Gastrocnemius medialis (tissue), 4 donors: ENCODE data around the gene CMIP.

Source experiments
- CTCF ChIP-seq, 5 experiments: fragments of 450-650 bp in 3 of 5; fragments of 200-600 bp in 2 of 5; sonication (generic) in 2 of 5; IDR thresholded peaks in 4 of 5; conservative IDR thresholded peaks in 1 of 5; 1 replicate in 4 of 5; 2 replicates in 1 of 5; pipeline ENCODE4 v1.5.1; 2016 to 2019; ENCODE audit warnings: antibody characterized with exemption in 5 of 5, mild to moderate bottlenecking in 3 of 5, moderate library complexity in 3 of 5
- POLR2A ChIP-seq, 2 donors: fragments of 450-650 bp; IDR thresholded peaks; one replicate each; pipeline ENCODE4 v1.6.1; 2017; ENCODE audit warnings: antibody characterized with exemption in 2 of 2, mild to moderate bottlenecking in 2 of 2, moderate library complexity in 2 of 2

DNA sequence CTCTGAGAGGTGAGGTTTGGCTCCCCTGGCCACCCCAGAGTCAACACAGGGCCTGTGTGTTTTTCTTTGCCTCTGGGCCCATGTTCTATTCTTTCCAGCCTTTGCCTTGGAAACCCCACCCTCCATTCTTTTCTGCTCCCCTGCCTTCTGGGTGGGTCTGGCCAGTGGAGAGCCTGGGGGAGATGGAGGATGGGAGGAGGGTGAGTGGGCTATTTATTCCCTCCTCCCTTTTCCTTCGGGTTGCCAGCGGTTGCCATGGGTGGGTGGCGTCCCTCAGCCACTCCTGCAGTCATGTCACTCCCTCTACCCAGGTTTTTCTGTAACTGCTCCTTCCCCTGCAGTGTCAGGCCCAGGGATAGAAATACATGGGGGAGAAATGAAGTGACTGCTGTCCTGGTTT, 15.5 kb downstream of the CMIP start:
- no peak for TF ChIP-seq CTCF (IDR thresholded peaks at IDR 0.05 in 4 of 5, conservative IDR thresholded peaks at IDR 0.05 in 1 of 5)
- TF ChIP-seq POLR2A (IDR thresholded peaks at IDR 0.05) = no peak
